ENCODE measurements around the gene DHX35. TPM values are rescaled to one million over a fixed set of nuclear protein-coding genes. Genes with fewer than 3 reads are reported as not detected.

DHX35 gene
- total and polyA plus RNA-seq, 2 of the 8 experiments (the other 6 are each of a cell fraction or from before 2014, with no cell fraction given): 21.9 to 27.7 TPM

- WGBS, 2 experiments (ENCODE audit: extremely low coverage in 1 of 2, insufficient coverage in 1 of 2, insufficient read length in 1 of 2, insufficient replicate concordance in 2 of 2, low coverage in 1 of 2, low lambda C conversion rate in 2 of 2, missing lambda C conversion rate in 1 of 2): 92% methylated on average over 4 of the region's 7 CpGs; no CpG with 5 or more reads in 1 of the 2 experiments
- Histone ChIP-seq H3K4me3 (ENCODE audit: extremely low read depth in 1 of 4, insufficient read depth in 2 of 4, low read depth in 3 of 4, low read length in 4 of 4) (no peak overlapping the region), H3K27ac (ENCODE audit: low read depth, low read length) (no peak overlapping the region), H3K4ac (replicated peaks; ENCODE audit: insufficient read length, low read depth, low read length) (no peak overlapping the region), H3K4me2 (ENCODE audit: insufficient read depth in 1 of 2, low read depth in 2 of 2, low read length in 2 of 2) (no peak overlapping the region), H2BK15ac (ENCODE audit: low read length) (no peak overlapping the region), H2BK12ac (ENCODE audit: low read depth, low read length) (no peak overlapping the region), H2BK20ac (ENCODE audit: low read length) (no peak overlapping the region), H3K56ac (replicated peaks; ENCODE audit: insufficient read length, low read depth, low read length) (no peak overlapping the region), H3K4me1 (replicated peaks in 1 of 4; ENCODE audit: control insufficient read depth in 3 of 4, insufficient read depth in 4 of 4, low read length in 3 of 4) (no peaks in the 10 kb centered on the region), H2AFZ (ENCODE audit: low read length) (no peak overlapping the region), H3K18ac (ENCODE audit: extremely low read depth, low read length) (no peak overlapping the region), H3K23ac (ENCODE audit: insufficient read length) (no peak overlapping the region), H4K20me1 (replicated peaks in 1 of 2; ENCODE audit: control insufficient read depth in 1 of 2, insufficient read depth in 2 of 2, low read length in 2 of 2) (no peaks in the 10 kb centered on the region), H4K8ac (ENCODE audit: extremely low read depth, insufficient read depth, low read length) (no peak overlapping the region), H3K27me3 (replicated peaks in 1 of 4; ENCODE audit: control insufficient read depth in 3 of 4, extremely low read depth in 1 of 4, insufficient read depth in 3 of 4, low read length in 3 of 4) (no peaks in the 10 kb centered on the region; a peak in 1 of 7 replicates), H4K91ac (replicated peaks; ENCODE audit: insufficient read length, low read length) (no peak overlapping the region), H2AK5ac (ENCODE audit: low read depth, low read length) (no peak overlapping the region), H3K9ac (replicated peaks in 1 of 4; ENCODE audit: extremely low read depth in 1 of 4, low read depth in 3 of 4, low read length in 3 of 4) (no peak overlapping the region), H2BK120ac (replicated peaks; ENCODE audit: low read depth, low read length) (no peak overlapping the region), H3K14ac (ENCODE audit: insufficient read length) (no peak overlapping the region), H3K79me1 (ENCODE audit: low read depth, low read length) (no peaks in the 10 kb centered on the region; the same call in 1 of the 2 replicates), H3K79me2 (ENCODE audit: control insufficient read depth in 1 of 2, insufficient read depth in 2 of 2, low read length in 2 of 2) (no peaks in the 10 kb centered on the region), H3K36me3 (ENCODE audit: control insufficient read depth in 2 of 4, insufficient read depth in 4 of 4, low read length in 3 of 4) (peaks cover 9 to 19% (median 13%) of the 10 kb centered on the region in 4 experiments; a peak in 6 of 8 replicates), H3K9me3 (ENCODE audit: insufficient read depth in 2 of 2, low read depth in 1 of 2, low read length in 1 of 2) (no peaks in the 10 kb centered on the region), H2BK5ac (ENCODE audit: low read depth, low read length) (no peak overlapping the region), H3K23me2 (ENCODE audit: low read depth, low read length) (no peaks in the 10 kb centered on the region), H4K5ac (ENCODE audit: insufficient read length, low read depth, low read length) (no peak overlapping the region)
- DNase-seq (ENCODE audit: low read depth in 1 of 2, low spot score in 2 of 2): no peak
- no peak for FAIRE-seq
- CTCF ChIA-PET (ENCODE audit: partially characterized antibody): interaction anchor here (2.2 kb wide), 1 partner anchor 9 kb away, joined by 10 read pairs; no protein-coding TSS in a partner anchor
- POLR2A ChIA-PET (ENCODE audit: partially characterized antibody): interaction anchor here (0.5 to 1.1 kb wide), 5 partner anchors 8 to 113 kb away, joined by 3 to 5 read pairs (median 3); no protein-coding TSS in a partner anchor
- TF ChIP-seq SP1 (IDR thresholded peaks at IDR 0.05; ENCODE audit: low read depth, low read length) (no peak), SRF (IDR thresholded peaks at IDR 0.05; ENCODE audit: low read depth, low read length) (no peak), HDAC6 (IDR thresholded peaks at IDR 0.05; ENCODE audit: low read depth, low read length) (no peak), POLR2A (IDR thresholded peaks at IDR 0.05; ENCODE audit: control extremely low read depth in 1 of 2, low read depth in 2 of 2, low read length in 2 of 2) (no peak), BRCA1 (IDR thresholded peaks at IDR 0.05; ENCODE audit: low read depth, low read length) (no peak), EGR1 (IDR thresholded peaks at IDR 0.05; ENCODE audit: borderline replicate concordance, low read depth, low read length) (no peak), POLR2AphosphoS5 (IDR thresholded peaks at IDR 0.05; ENCODE audit: low read depth, low read length) (no peak), JUND (IDR thresholded peaks at IDR 0.05; ENCODE audit: low read length) (no peak), ATF3 (IDR thresholded peaks at IDR 0.05; ENCODE audit: insufficient read depth, low read depth, low read length) (no peak), JUN (IDR thresholded peaks at IDR 0.05; ENCODE audit: low read depth, low read length) (no peak)
These were observed 78.9 kb downstream of the DHX35 start for GRCh38 chr20:39041067-39041466.
